Liver (tissue), 9 donors: ENCODE measurements around the gene LTA4H. TPM values are rescaled to one million over a fixed set of nuclear protein-coding genes. Genes with fewer than 3 reads are reported as not detected.
A peak's percentile ranks its signal among the peaks of the same experiment; 100 is the strongest.

Source experiments
- DNase-seq: peaks from one replicate; pipeline ENCODE4 v3.0.0-alpha.2; 2017; ENCODE audit warnings: low spot score
- H3K27ac ChIP-seq, 2 donors: one replicate each; pipeline ENCODE4 v1.7.0; 2013; ENCODE audit warnings: inconsistent platforms in 2 of 2, low read length in 2 of 2, control low read depth in 1 of 2, low read depth in 1 of 2, mild to moderate bottlenecking in 1 of 2
- H3K27me3 ChIP-seq, 4 donors: one replicate each; pipeline versions ENCODE4 v1.6.1 to v1.7.0; 2013; ENCODE audit warnings: low read length in 3 of 4, inconsistent platforms in 1 of 4, mild to moderate bottlenecking in 1 of 4, moderate library complexity in 1 of 4; ENCODE audit not compliant: control insufficient read depth in 4 of 4, insufficient read depth in 4 of 4
- H3K36me3 ChIP-seq, 4 donors: one replicate each; pipeline versions ENCODE4 v1.6.1 to v1.7.0; 2013; ENCODE audit warnings: low read length in 3 of 4, mild to moderate bottlenecking in 3 of 4, low read depth in 1 of 4, moderate library complexity in 1 of 4; ENCODE audit not compliant: control insufficient read depth in 4 of 4, insufficient read depth in 3 of 4
- H3K4me1 ChIP-seq, 4 donors: one replicate each; pipeline versions ENCODE4 v1.6.1 to v1.7.0; 2013; ENCODE audit warnings: low read length in 3 of 4, mild to moderate bottlenecking in 3 of 4, moderate library complexity in 1 of 4; ENCODE audit not compliant: control insufficient read depth in 4 of 4, insufficient read depth in 4 of 4
- H3K4me3 ChIP-seq, 3 donors: one replicate each; pipeline versions ENCODE4 v1.6.1 to v1.7.0; 2013; ENCODE audit warnings: low read length in 3 of 3, control low read depth in 1 of 3, low read depth in 1 of 3, mild to moderate bottlenecking in 1 of 3
- H3K9ac ChIP-seq, 2 donors: one replicate each; pipeline ENCODE4 v1.7.0; 2013; ENCODE audit warnings: low read length in 2 of 2, mild to moderate bottlenecking in 2 of 2, moderate library complexity in 2 of 2, control low read depth in 1 of 2, low read depth in 1 of 2
- H3K9me3 ChIP-seq, 4 donors: one replicate each; pipeline versions ENCODE4 v1.6.1 to v1.7.0; 2013; ENCODE audit warnings: low read length in 3 of 4; ENCODE audit not compliant: control insufficient read depth in 4 of 4
- CTCF ChIP-seq: fragments of 150-350 bp; IDR thresholded peaks from 2 replicates; pipeline ENCODE4 v1.5.1; 2017; ENCODE audit warnings: improper control_type of control experiment, low read depth, low read length; ENCODE audit not compliant: missing input control
- EGR1 ChIP-seq, 2 donors: IDR thresholded peaks; 2 replicates each; pipeline ENCODE4 v1.6.1; 2016 to 2018; ENCODE audit warnings: antibody characterized with exemption in 2 of 2, low read depth in 2 of 2
- FOXA1 ChIP-seq: IDR thresholded peaks from 2 replicates; pipeline ENCODE4 v1.6.1; 2016; ENCODE audit warnings: antibody characterized with exemption
- FOXA2 ChIP-seq: IDR thresholded peaks from 2 replicates; pipeline ENCODE4 v1.6.1; 2016; ENCODE audit warnings: antibody characterized with exemption
- GABPA ChIP-seq, 2 donors: IDR thresholded peaks in 1 of 2; conservative IDR thresholded peaks in 1 of 2; 2 replicates each; pipeline ENCODE4 v1.6.1; 2016; ENCODE audit warnings: antibody characterized with exemption in 2 of 2, mild to moderate bottlenecking in 1 of 2, moderate library complexity in 1 of 2
- HNF4A ChIP-seq, 2 donors: conservative IDR thresholded peaks; 2 replicates each; pipeline ENCODE4 v1.6.1; 2016; ENCODE audit warnings: antibody characterized with exemption in 2 of 2, mild to moderate bottlenecking in 2 of 2
- HNF4G ChIP-seq: IDR thresholded peaks from 2 replicates; pipeline ENCODE4 v1.6.1; 2016; ENCODE audit warnings: antibody characterized with exemption
- JUND ChIP-seq, 2 donors: IDR thresholded peaks; 2 replicates each; pipeline ENCODE4 v1.6.1; 2016; ENCODE audit warnings: antibody characterized with exemption in 2 of 2
- MAX ChIP-seq: IDR thresholded peaks from 2 replicates; pipeline ENCODE4 v1.6.1; 2016; ENCODE audit warnings: antibody characterized with exemption
- NR2F2 ChIP-seq: IDR thresholded peaks from 2 replicates; pipeline ENCODE4 v1.6.1; 2016; ENCODE audit warnings: antibody characterized with exemption
- RAD21 ChIP-seq, 2 donors: IDR thresholded peaks; 2 replicates each; pipeline ENCODE4 v1.6.1; 2016; ENCODE audit warnings: antibody characterized with exemption in 2 of 2, mild to moderate bottlenecking in 2 of 2
- RXRA ChIP-seq, 2 donors: IDR thresholded peaks; 2 replicates each; pipeline ENCODE4 v1.6.1; 2017 to 2018; ENCODE audit warnings: antibody characterized with exemption in 2 of 2, mild to moderate bottlenecking in 1 of 2
- SP1 ChIP-seq: IDR thresholded peaks from 2 replicates; pipeline ENCODE4 v1.6.1; 2018; ENCODE audit warnings: antibody characterized with exemption, mild to moderate bottlenecking
- TAF1 ChIP-seq: conservative IDR thresholded peaks from 2 replicates; pipeline ENCODE4 v1.6.1; 2016; ENCODE audit warnings: antibody characterized with exemption, mild to moderate bottlenecking
- YY1 ChIP-seq: IDR thresholded peaks from 2 replicates; pipeline ENCODE4 v1.6.1; 2016; ENCODE audit warnings: antibody characterized with exemption, mild to moderate bottlenecking
- ZBTB33 ChIP-seq: IDR thresholded peaks from 2 replicates; pipeline ENCODE4 v1.6.1; 2016; ENCODE audit warnings: antibody characterized with exemption
- WGBS: extraction: QIAGEN DNeasy Blood & Tissue Kit; methylation state at CpG from one replicate; pipeline ENCODE4 v1.1.7; 2013; 5-methylcytosine and 5-hydroxymethylcytosine counted together
- polyA plus RNA-seq, 2 donors: library from polyadenylated mRNA; stranded (reverse) in 1 of 2; unstranded in 1 of 2; fragments of 200-250 nt in 1 of 2; fragments of >200 nt in 1 of 2; fragmentation: Nextera tagmentation in 1 of 2; extraction: Ambion mirVana in 1 of 2; gene quantifications; one replicate each; pipeline versions ENCODE4 v1.2.1 to v1.2.3, GENCODE V29; 2013 to 2015
- total RNA-seq, 2 donors: library from RNA; depleted of rRNA; stranded (reverse); fragments of >200 nt; gene quantifications; one replicate each; pipeline ENCODE4 v1.2.3, GENCODE V29; 2014
- TF ChIP-seq, protein P1 (sequence below): IDR thresholded peaks from 2 replicates; pipeline ENCODE4 v1.6.1; 2016; ENCODE audit warnings: antibody characterized with exemption, mild to moderate bottlenecking
- TF ChIP-seq, protein P2 (sequence below): IDR thresholded peaks from 2 replicates; pipeline ENCODE4 v1.6.1; 2016; ENCODE audit warnings: antibody characterized with exemption
- donor health status: healthy.
- donor health status: healthy.
- donor health status: healthy.
- donor health status: healthy.
- donor health status: healthy.

Gene LTA4H
- total and polyA plus RNA-seq, 4 donors = 16.6 to 34.5 (median 20.9) TPM

DNA sequence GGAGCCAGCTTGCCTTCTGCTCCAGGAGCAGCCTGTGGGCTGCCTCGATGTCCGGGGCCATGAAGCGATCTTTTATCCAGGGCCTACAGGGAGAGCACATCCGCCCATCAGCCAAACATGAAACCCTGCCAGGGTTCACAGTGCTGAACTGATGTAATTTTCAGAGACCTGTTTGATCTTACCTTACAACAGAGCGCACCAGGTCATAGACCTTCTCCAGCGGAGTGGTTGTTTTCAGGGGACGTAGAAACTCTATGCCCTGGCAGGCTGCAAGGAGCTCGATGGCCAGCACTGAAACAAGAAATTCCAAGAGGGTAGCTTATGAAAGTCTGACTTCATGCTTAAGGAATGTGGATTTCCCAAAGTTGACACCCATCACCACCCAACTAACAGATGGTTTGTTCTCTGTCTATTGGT is 59.0 kb downstream of the LTA4H start:
- H3K27me3 ChIP-seq = no peaks in the 10 kb centered on the region
- no peak overlapping the region for H3K9ac ChIP-seq
- H3K9me3 ChIP-seq = no peaks in the 10 kb centered on the region
- WGBS = 39% methylated on average over 8 of the region's 8 CpGs
- H3K36me3 ChIP-seq = peaks cover 2 to 37% (median 21%) of the 10 kb centered on the region in 4 donors
- DNase-seq = peak; percentile 45
- peak overlapping the region; percentile 6 to 9 for H3K27ac ChIP-seq
- peaks cover 4 to 49% (median 34%) of the 10 kb centered on the region in 4 donors for H3K4me1 ChIP-seq
- TF ChIP-seq FOXA1 (peak; percentile 59), HNF4G (peak; percentile 73), FOXA2 (peak; percentile 43), RXRA (IDR thresholded peaks at IDR 0.05) (peak; percentile 97 to 98), SP1 (peak; percentile 83), GABPA (IDR thresholded peaks at IDR 0.05 in 1 of 2, conservative IDR thresholded peaks at IDR 0.05 in 1 of 2) (peak in 1 of 2 donors; percentile 65), EGR1 (IDR thresholded peaks at IDR 0.05; ENCODE audit: low read depth in 2 of 2) (peak in 1 of 2 donors; percentile 18), JUND (IDR thresholded peaks at IDR 0.05) (peak; percentile 90), NR2F2 (peak; percentile 60), HNF4A (conservative IDR thresholded peaks at IDR 0.05) (peak; percentile 88 to 92), YY1 (peak; percentile 84), CTCF (no peak), TAF1 (no peak), ZBTB33 (peak; percentile 72), RAD21 (IDR thresholded peaks at IDR 0.05) (peak; percentile 33 to 51), MAX (peak; percentile 72)
- TF ChIP-seq, protein P1, sequence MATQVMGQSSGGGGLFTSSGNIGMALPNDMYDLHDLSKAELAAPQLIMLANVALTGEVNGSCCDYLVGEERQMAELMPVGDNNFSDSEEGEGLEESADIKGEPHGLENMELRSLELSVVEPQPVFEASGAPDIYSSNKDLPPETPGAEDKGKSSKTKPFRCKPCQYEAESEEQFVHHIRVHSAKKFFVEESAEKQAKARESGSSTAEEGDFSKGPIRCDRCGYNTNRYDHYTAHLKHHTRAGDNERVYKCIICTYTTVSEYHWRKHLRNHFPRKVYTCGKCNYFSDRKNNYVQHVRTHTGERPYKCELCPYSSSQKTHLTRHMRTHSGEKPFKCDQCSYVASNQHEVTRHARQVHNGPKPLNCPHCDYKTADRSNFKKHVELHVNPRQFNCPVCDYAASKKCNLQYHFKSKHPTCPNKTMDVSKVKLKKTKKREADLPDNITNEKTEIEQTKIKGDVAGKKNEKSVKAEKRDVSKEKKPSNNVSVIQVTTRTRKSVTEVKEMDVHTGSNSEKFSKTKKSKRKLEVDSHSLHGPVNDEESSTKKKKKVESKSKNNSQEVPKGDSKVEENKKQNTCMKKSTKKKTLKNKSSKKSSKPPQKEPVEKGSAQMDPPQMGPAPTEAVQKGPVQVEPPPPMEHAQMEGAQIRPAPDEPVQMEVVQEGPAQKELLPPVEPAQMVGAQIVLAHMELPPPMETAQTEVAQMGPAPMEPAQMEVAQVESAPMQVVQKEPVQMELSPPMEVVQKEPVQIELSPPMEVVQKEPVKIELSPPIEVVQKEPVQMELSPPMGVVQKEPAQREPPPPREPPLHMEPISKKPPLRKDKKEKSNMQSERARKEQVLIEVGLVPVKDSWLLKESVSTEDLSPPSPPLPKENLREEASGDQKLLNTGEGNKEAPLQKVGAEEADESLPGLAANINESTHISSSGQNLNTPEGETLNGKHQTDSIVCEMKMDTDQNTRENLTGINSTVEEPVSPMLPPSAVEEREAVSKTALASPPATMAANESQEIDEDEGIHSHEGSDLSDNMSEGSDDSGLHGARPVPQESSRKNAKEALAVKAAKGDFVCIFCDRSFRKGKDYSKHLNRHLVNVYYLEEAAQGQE = peak; percentile 57
- TF ChIP-seq, protein P2, sequence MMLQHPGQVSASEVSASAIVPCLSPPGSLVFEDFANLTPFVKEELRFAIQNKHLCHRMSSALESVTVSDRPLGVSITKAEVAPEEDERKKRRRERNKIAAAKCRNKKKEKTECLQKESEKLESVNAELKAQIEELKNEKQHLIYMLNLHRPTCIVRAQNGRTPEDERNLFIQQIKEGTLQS = peak; percentile 66
- no peak overlapping the region for H3K4me3 ChIP-seq
